GM18951 (cell line): Measurements from ENCODE around the gene ALK.

Source experiments
- POLR2A ChIP-seq: IDR thresholded peaks from 4 replicates; pipeline ENCODE4 v1.6.1; 2011; ENCODE audit warnings: mild to moderate bottlenecking; ENCODE audit not compliant: insufficient read length, insufficient read depth; ENCODE audit errors: extremely low read depth
- in situ Hi-C: fragments of 300-500 bp; cut with MboI; formaldehyde crosslinking; loops from one replicate; pipeline ENCODE4 v1.12.0; 2022; ENCODE audit warnings: low sequenced_read_pairs, mixed read lengths, inconsistent platforms; ENCODE audit not compliant: unreplicated experiment

The ALK gene

GRCh38 chr2:29544917-29545316, 376.5 kb downstream of the ALK start:
- in situ Hi-C loops: no loop called here
- TF ChIP-seq POLR2A: no peak

DNA sequence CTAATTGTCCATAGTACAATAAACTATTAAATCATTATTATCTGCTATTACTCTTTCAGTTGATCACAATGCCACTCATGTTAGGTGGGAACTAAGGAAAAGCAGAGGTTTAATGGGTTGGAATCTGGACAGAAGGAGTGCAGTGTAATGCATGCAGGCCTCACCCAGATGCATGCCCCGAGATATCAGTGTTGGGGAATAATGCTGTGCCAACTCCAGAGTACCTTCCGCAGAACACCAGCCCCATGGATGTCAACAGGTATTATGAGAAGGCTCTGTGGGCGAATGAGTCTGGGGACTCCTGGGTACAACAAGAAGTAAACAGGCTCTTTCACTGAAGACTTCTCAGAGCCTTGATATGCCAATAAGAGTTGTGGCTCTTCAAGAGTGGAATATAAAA, 377.4 kb downstream of the ALK start:
- no peak for TF ChIP-seq POLR2A
- in situ Hi-C loops: no loop called here

DNA sequence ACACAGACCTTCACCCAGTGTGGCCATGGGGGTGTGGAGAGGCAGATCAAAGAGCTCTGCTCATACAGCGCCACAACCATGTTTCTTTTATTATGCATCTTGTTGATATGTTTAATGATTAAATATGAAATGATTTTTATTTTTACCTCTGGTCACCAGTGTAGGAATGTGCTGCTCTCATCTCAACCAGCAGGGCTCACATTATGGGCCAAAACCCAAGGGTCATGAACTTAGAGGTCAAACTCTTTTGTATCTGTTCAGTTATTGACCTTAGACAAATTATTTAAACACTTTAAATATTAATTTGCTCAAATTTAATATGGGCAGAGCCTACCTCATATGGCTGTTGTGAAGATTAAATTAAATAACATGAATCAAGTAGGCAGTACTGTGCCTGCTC, 386.2 kb downstream of the ALK start:
- TF ChIP-seq POLR2A: no peak
- in situ Hi-C loops: no loop called here

- in situ Hi-C loops: no loop called here
- no peak for TF ChIP-seq POLR2A
Measured at GRCh38 chr2:29532436-29532835, 388.9 kb downstream of the ALK start.

GRCh38 chr2:29531626-29532025, 389.8 kb downstream of the ALK start:
- no peak for TF ChIP-seq POLR2A
- in situ Hi-C loops: no loop called here

GRCh38 chr2:29530281-29530680, 391.1 kb downstream of the ALK start:
- TF ChIP-seq POLR2A: no peak
- in situ Hi-C loops: no loop called here

- in situ Hi-C loops: no loop called here
- no peak for TF ChIP-seq POLR2A
Measured at GRCh38 chr2:29528891-29529520, 392.4 kb downstream of the ALK start.

DNA sequence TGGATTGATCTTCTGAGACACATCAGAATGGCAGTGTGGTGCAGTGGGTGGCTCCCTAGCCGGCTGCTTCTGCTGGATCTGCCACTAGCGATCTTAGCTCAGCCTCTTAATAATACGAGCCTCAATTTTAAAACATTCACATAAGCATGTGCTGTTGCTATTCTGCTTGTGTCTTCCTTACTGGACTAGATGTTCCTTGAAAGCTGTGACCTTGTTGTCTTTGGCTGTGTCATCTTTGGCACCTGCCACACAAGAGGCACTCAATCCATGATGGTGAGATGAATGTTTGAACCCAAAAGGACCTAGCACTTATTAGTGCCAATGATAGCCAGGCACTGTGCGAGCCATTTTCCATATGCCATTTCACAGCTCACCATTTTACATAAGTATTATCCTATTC, 393.0 kb downstream of the ALK start:
- TF ChIP-seq POLR2A: no peak
- in situ Hi-C loops: no loop called here

DNA sequence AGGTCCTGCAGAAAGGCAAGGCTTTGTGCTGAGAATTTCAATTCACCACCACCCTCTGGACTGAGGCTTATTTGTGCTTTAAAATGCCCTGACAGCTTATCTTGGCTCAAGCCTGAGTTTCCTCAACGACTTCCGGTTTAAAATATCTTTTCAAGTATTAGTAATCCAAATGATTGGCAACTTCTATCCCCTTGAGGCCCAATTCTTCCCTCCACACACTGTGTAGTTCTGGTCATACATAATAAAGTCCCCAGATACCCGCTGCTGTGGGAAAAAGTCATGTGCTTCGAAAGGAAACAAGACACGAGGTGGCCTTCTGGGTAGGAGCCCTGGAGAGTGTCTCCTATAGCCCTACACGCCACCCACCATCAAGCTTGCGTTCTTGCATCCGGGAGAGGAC, 393.4 kb downstream of the ALK start:
- no peak for TF ChIP-seq POLR2A
- in situ Hi-C loops: no loop called here

- in situ Hi-C loops: no loop called here
- TF ChIP-seq POLR2A: no peak
Measured at GRCh38 chr2:29526587-29527586, 394.5 kb downstream of the ALK start.

- in situ Hi-C loops: no loop called here
Measured at GRCh38 chr2:29525921-29526320, 395.5 kb downstream of the ALK start.

GRCh38 chr2:29524652-29525051, 396.7 kb downstream of the ALK start:
- no peak for TF ChIP-seq POLR2A
- in situ Hi-C loops: no loop called here

More at GRCh38 chr2:29525921-29526320, 395.5 kb downstream of the ALK start:
- no peak for TF ChIP-seq POLR2A

DNA sequence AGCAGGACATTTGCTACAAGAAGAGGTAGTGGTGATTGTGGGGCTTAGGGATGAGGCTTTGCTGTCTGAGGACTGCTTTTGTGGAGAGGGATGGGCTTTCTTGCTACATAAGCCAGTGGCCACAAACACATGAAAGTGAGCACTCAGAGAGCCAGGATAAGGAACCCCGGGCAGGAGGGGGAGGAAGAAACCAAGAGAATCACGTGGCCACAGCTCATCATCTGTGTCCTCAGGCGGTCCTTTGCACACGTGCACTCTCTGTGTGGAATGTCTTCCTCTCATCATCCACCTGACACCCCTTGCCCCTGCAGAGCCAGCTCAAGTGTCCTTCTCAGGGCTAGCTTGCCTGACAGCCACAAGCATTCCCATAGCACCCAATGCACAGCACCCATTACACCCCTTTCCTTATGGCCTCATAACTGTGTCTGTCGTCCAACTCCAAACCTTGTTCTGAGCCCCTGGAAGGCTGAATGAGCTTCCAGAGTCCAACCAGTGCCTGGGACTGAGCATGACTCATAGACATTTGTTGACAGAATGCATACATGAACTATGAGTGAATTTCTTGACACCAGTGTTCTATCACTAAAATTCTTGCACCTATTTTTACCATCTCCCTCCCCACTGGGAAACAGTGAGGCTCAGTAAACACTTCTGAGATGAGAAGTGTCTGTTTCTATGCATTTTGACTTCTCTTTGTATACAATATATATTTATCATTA, 398.3 kb downstream of the ALK start:
- TF ChIP-seq POLR2A: no peak
- in situ Hi-C loops: no loop called here
